CD8-positive, alpha-beta memory T cell (primary cell): Measurements from ENCODE around the gene ZKSCAN1. TPM values are rescaled to one million over a fixed set of nuclear protein-coding genes. Genes with fewer than 3 reads are reported as not detected.

Source experiments
- CTCF ChIA-PET: fragments of 350-600 bp; sonication (Branson Sonifier 250); formaldehyde crosslinking; loops from one replicate; lab custom pipeline; 2021; ENCODE audit warnings: antibody characterized with exemption; lab: Charles Lee
- POLR2A ChIA-PET: fragments of 350-600 bp; sonication (Branson Sonifier 250); formaldehyde crosslinking; loops from one replicate; lab custom pipeline; 2021; ENCODE audit warnings: antibody characterized with exemption; lab: Charles Lee
- DNase-seq, 5 donors: peaks; one replicate each; pipeline versions ENCODE4 v3.0.0 to v3.0.0-alpha.2; 2020 to 2022; ENCODE audit warnings: mixed read lengths in 1 of 5
- H3K27ac ChIP-seq: one replicate; pipeline ENCODE4 v1.7.0; 2013; ENCODE audit warnings: low read depth, mild to moderate bottlenecking, low read length, moderate library complexity
- H3K27me3 ChIP-seq: 2 replicates; pipeline ENCODE4 v1.7.0; 2013; ENCODE audit warnings: low read length, mild to moderate bottlenecking; ENCODE audit not compliant: insufficient read depth, poor library complexity, severe bottlenecking
- H3K36me3 ChIP-seq: 2 replicates; pipeline ENCODE4 v1.7.0; 2013; ENCODE audit warnings: mild to moderate bottlenecking, low read length, moderate library complexity; ENCODE audit not compliant: insufficient read depth
- H3K4me1 ChIP-seq: 2 replicates; pipeline ENCODE4 v1.7.0; 2013; ENCODE audit warnings: mild to moderate bottlenecking, low read length, moderate library complexity; ENCODE audit not compliant: insufficient read depth
- H3K4me3 ChIP-seq: 2 replicates; pipeline ENCODE4 v1.7.0; 2013; ENCODE audit warnings: mild to moderate bottlenecking, low read length
- H3K9me3 ChIP-seq: 2 replicates; pipeline ENCODE4 v1.7.0; 2013; ENCODE audit warnings: mild to moderate bottlenecking, low read length
- H3K27ac Mint-ChIP-seq, 8 donors: one replicate each; pipeline ENCODE4 v1.8.0; 2020 to 2021; ENCODE audit warnings: mixed read lengths in 8 of 8, mild to moderate bottlenecking in 6 of 8, inconsistent platforms in 3 of 8, moderate library complexity in 3 of 8
- H3K27me3 Mint-ChIP-seq, 2 donors: one replicate each; pipeline ENCODE4 v1.8.0; 2020 to 2021; ENCODE audit warnings: mixed read lengths in 2 of 2, mild to moderate bottlenecking in 1 of 2, moderate library complexity in 1 of 2
- H3K36me3 Mint-ChIP-seq, 3 donors: one replicate each; pipeline ENCODE4 v1.8.0; 2020 to 2021; ENCODE audit warnings: mixed read lengths in 3 of 3, inconsistent platforms in 1 of 3, mild to moderate bottlenecking in 1 of 3
- H3K4me1 Mint-ChIP-seq, 3 donors: one replicate each; pipeline ENCODE4 v1.8.0; 2020 to 2021; ENCODE audit warnings: mixed read lengths in 3 of 3, inconsistent platforms in 1 of 3, mild to moderate bottlenecking in 1 of 3
- H3K4me3 Mint-ChIP-seq, 7 donors: one replicate each; pipeline ENCODE4 v1.8.0; 2020 to 2021; ENCODE audit warnings: mixed read lengths in 7 of 7, mild to moderate bottlenecking in 6 of 7, moderate library complexity in 4 of 7, inconsistent platforms in 2 of 7
- H3K9me3 Mint-ChIP-seq, 5 donors: one replicate each; pipeline ENCODE4 v1.8.0; 2020 to 2022; ENCODE audit warnings: mixed read lengths in 5 of 5, mild to moderate bottlenecking in 3 of 5, moderate library complexity in 2 of 5, inconsistent platforms in 1 of 5
- polyA plus RNA-seq: library from polyadenylated mRNA; unstranded; fragments of 300-500 nt; fragmentation: Illumina TruSeq; gene quantifications from one replicate; pipeline ENCODE4 v1.2.3, GENCODE V29; 2021
- total RNA-seq, 2 experiments: library from RNA; stranded (reverse); gene quantifications; one replicate each; pipeline ENCODE4 v1.2.3, GENCODE V29; 2021

ZKSCAN1 gene
- total and polyA plus RNA-seq, 3 experiments from 2014 or later = 48.4 to 57.9 (median 53.4) TPM

- Histone ChIP-seq H3K9me3 (peaks cover 26% of the 10 kb centered on the region), H3K4me3 (no peak overlapping the region), H3K4me1 (no peaks in the 10 kb centered on the region), H3K36me3 (peaks cover 71% of the 10 kb centered on the region), H3K27ac (no peak overlapping the region), H3K27me3 (no peaks in the 10 kb centered on the region)
- Mint-ChIP-seq H3K27me3 (no peaks in the 10 kb centered on the region), H3K27ac (peak overlapping the region in 1 of 8 donors; percentile 95), H3K9me3 (peaks cover 11 to 30% (median 27%) of the 10 kb centered on the region in 5 donors), H3K4me3 (no peak overlapping the region), H3K36me3 (peaks cover 48 to 80% (median 62%) of the 10 kb centered on the region in 3 donors), H3K4me1 (peaks cover 3 to 9% (median 6%) of the 10 kb centered on the region in 3 donors)
- CTCF ChIA-PET = interaction anchor here (1.0 kb wide), 1 partner anchor 27 kb away, joined by 4 read pairs; no protein-coding TSS in a partner anchor
- POLR2A ChIA-PET = interaction anchor here (0.5 to 0.6 kb wide), 2 partner anchors 24 to 1046 kb away, joined by 3 read pairs; no protein-coding TSS in a partner anchor
- DNase-seq = no peak
These were observed 57.1 kb downstream of the ZKSCAN1 start for GRCh38 chr7:100072462-100072861.

GRCh38 chr7:100074841-100075240 is 59.4 kb downstream of the ZKSCAN1 start:
- H3K36me3 Mint-ChIP-seq = peaks cover 51 to 84% (median 59%) of the 10 kb centered on the region in 3 donors
- peaks cover 84% of the 10 kb centered on the region for H3K36me3 ChIP-seq
- no peak for DNase-seq
- H3K4me3 Mint-ChIP-seq = no peak overlapping the region
- CTCF ChIA-PET = interaction anchor here (1.6 kb wide), 1 partner anchor 22 kb away, joined by 3 read pairs; no protein-coding TSS in a partner anchor
- H3K27me3 ChIP-seq = no peaks in the 10 kb centered on the region
- H3K4me1 Mint-ChIP-seq = peaks cover 14 to 19% (median 15%) of the 10 kb centered on the region in 3 donors
- peak overlapping the region in 2 of 8 donors; percentile 38 to 52 for H3K27ac Mint-ChIP-seq
- H3K4me3 ChIP-seq = no peak overlapping the region
- H3K9me3 ChIP-seq = peaks cover 26% of the 10 kb centered on the region
- POLR2A ChIA-PET = no interaction called here
- no peak overlapping the region for H3K27ac ChIP-seq
- H3K9me3 Mint-ChIP-seq = peaks cover 11 to 28% (median 27%) of the 10 kb centered on the region in 5 donors
- peaks cover under 1% of the 10 kb centered on the region for H3K4me1 ChIP-seq
- H3K27me3 Mint-ChIP-seq = no peaks in the 10 kb centered on the region

- peaks cover 46 to 82% (median 54%) of the 10 kb centered on the region in 3 donors for H3K36me3 Mint-ChIP-seq
- H3K4me1 Mint-ChIP-seq = peaks cover 18 to 25% (median 21%) of the 10 kb centered on the region in 3 donors
- Histone ChIP-seq H3K9me3 (peaks cover 23% of the 10 kb centered on the region), H3K4me3 (no peak overlapping the region), H3K4me1 (peaks cover 6% of the 10 kb centered on the region), H3K27me3 (no peaks in the 10 kb centered on the region), H3K36me3 (peaks cover 80% of the 10 kb centered on the region), H3K27ac (no peak overlapping the region)
- H3K9me3 Mint-ChIP-seq = peaks cover 11 to 27% (median 25%) of the 10 kb centered on the region in 5 donors
- H3K27ac Mint-ChIP-seq = peak overlapping the region in 3 of 8 donors; percentile 10 to 52 (median 38)
- peaks cover 0 to 2% of the 10 kb centered on the region in 2 donors for H3K27me3 Mint-ChIP-seq
- H3K4me3 Mint-ChIP-seq = no peak overlapping the region
- no peak for DNase-seq
- POLR2A ChIA-PET = interaction anchor here (0.7 kb wide), 1 partner anchor 630 kb away, joined by 3 read pairs; no protein-coding TSS in a partner anchor
- CTCF ChIA-PET = interaction anchor here (1.6 kb wide), 1 partner anchor 23 kb away, joined by 3 read pairs; no protein-coding TSS in a partner anchor
These were observed 60.0 kb downstream of the ZKSCAN1 start for GRCh38 chr7:100075418-100075817.

GRCh38 chr7:100077205-100077604 is 61.8 kb downstream of the ZKSCAN1 start:
- Histone ChIP-seq H3K27me3 (no peaks in the 10 kb centered on the region), H3K27ac (no peak overlapping the region), H3K4me1 (peaks cover 15% of the 10 kb centered on the region), H3K36me3 (peaks cover 63% of the 10 kb centered on the region), H3K4me3 (no peak overlapping the region), H3K9me3 (peaks cover 5% of the 10 kb centered on the region)
- peaks cover 29 to 72% (median 36%) of the 10 kb centered on the region in 3 donors for H3K36me3 Mint-ChIP-seq
- H3K9me3 Mint-ChIP-seq = peaks cover 3 to 9% (median 7%) of the 10 kb centered on the region in 5 donors
- ChIA-PET CTCF (no interaction called here), POLR2A (interaction anchor here (0.9 kb wide), 1 partner anchor 48 kb away, joined by 3 read pairs; no protein-coding TSS in a partner anchor)
- DNase-seq = no peak
- H3K27me3 Mint-ChIP-seq = peaks cover 0 to 2% of the 10 kb centered on the region in 2 donors
- H3K4me1 Mint-ChIP-seq = peaks cover 28 to 40% (median 37%) of the 10 kb centered on the region in 3 donors
- H3K27ac Mint-ChIP-seq = peak overlapping the region in 3 of 8 donors; percentile 6 to 81 (median 73)
- H3K4me3 Mint-ChIP-seq = peak overlapping the region in 2 of 7 donors; percentile 20 to 61

- peak overlapping the region in 3 of 8 donors; percentile 44 to 75 (median 63) for H3K27ac Mint-ChIP-seq
- H3K4me3 Mint-ChIP-seq = peak overlapping the region in 6 of 7 donors; percentile 33 to 87 (median 54)
- H3K27me3 ChIP-seq = no peaks in the 10 kb centered on the region
- POLR2A ChIA-PET = no interaction called here
- CTCF ChIA-PET = no interaction called here
- H3K36me3 ChIP-seq = peaks cover 45% of the 10 kb centered on the region
- no peak overlapping the region for H3K27ac ChIP-seq
- H3K9me3 Mint-ChIP-seq = no peaks in the 10 kb centered on the region
- DNase-seq = no peak
- peaks cover 20 to 55% (median 22%) of the 10 kb centered on the region in 3 donors for H3K36me3 Mint-ChIP-seq
- H3K4me1 Mint-ChIP-seq = peaks cover 35 to 49% (median 46%) of the 10 kb centered on the region in 3 donors
- peaks cover 24% of the 10 kb centered on the region for H3K4me1 ChIP-seq
- H3K27me3 Mint-ChIP-seq = peaks cover 0 to 3% of the 10 kb centered on the region in 2 donors
- H3K9me3 ChIP-seq = no peaks in the 10 kb centered on the region
- H3K4me3 ChIP-seq = no peak overlapping the region
These were observed 63.7 kb downstream of the ZKSCAN1 start for GRCh38 chr7:100079024-100079560.

GRCh38 chr7:100080907-100081534 is 65.6 kb downstream of the ZKSCAN1 start:
- peaks cover 33 to 45% (median 42%) of the 10 kb centered on the region in 3 donors for H3K4me1 Mint-ChIP-seq
- peaks cover 24% of the 10 kb centered on the region for H3K4me1 ChIP-seq
- H3K9me3 Mint-ChIP-seq = no peaks in the 10 kb centered on the region
- peaks cover 26% of the 10 kb centered on the region for H3K36me3 ChIP-seq
- ChIA-PET POLR2A (no interaction called here), CTCF (interaction anchor here (0.8 to 5.1 kb wide), 5 partner anchors 20 to 91 kb away, joined by 3 to 26 read pairs (median 3); partner anchors contain the start of genes AP4M1 and MCM7)
- peaks cover 4 to 35% (median 5%) of the 10 kb centered on the region in 3 donors for H3K36me3 Mint-ChIP-seq
- no peaks in the 10 kb centered on the region for H3K9me3 ChIP-seq
- H3K4me3 Mint-ChIP-seq = peak overlapping the region; percentile 84 to 96 (median 93)
- no peaks in the 10 kb centered on the region for H3K27me3 ChIP-seq
- H3K27ac Mint-ChIP-seq = peak overlapping the region; percentile 61 to 98 (median 86)
- DNase-seq = no peak
- H3K4me3 ChIP-seq = peak overlapping the region; percentile 92
- peaks cover 0 to 3% of the 10 kb centered on the region in 2 donors for H3K27me3 Mint-ChIP-seq
- peak overlapping the region; percentile 84 for H3K27ac ChIP-seq

- Histone ChIP-seq H3K36me3 (peaks cover 20% of the 10 kb centered on the region), H3K4me3 (peak within 1 kb of the TSS; percentile 92), H3K27me3 (no peaks in the 10 kb centered on the region), H3K27ac (peak within 1 kb of the TSS; percentile 84), H3K4me1 (peaks cover 24% of the 10 kb centered on the region), H3K9me3 (no peaks in the 10 kb centered on the region)
- Mint-ChIP-seq H3K9me3 (no peaks in the 10 kb centered on the region), H3K4me1 (peaks cover 33 to 45% (median 42%) of the 10 kb centered on the region in 3 donors), H3K27me3 (peaks cover 0 to 3% of the 10 kb centered on the region in 2 donors), H3K4me3 (peak within 1 kb of the TSS; percentile 84 to 96 (median 93)), H3K27ac (peak within 1 kb of the TSS; percentile 73 to 98 (median 92)), H3K36me3 (peaks cover 4 to 29% (median 4%) of the 10 kb centered on the region in 3 donors)
- CTCF ChIA-PET = interaction anchor here (0.8 to 5.1 kb wide), 11 partner anchors 11 to 102 kb away, joined by 3 to 26 read pairs (median 4); partner anchors contain the start of genes AP4M1 and MCM7
- DNase-seq = peak; percentile 95 to 99 (median 97)
- POLR2A ChIA-PET = interaction anchor here (1.2 kb wide), 1 partner anchor 347 kb away, joined by 5 read pairs; the partner anchor contains the start of genes MEPCE and ZCWPW1
These were observed 66.2 kb downstream of the ZKSCAN1 start, which contains the start of gene ZNF3 for GRCh38 chr7:100081535-100082102. ZNF3 (minus strand) TSS chr7:100081723; CDS start chr7:100077357, 4,366 bp downstream.
